ENCODE data around the gene SFSWAP.

DNA sequence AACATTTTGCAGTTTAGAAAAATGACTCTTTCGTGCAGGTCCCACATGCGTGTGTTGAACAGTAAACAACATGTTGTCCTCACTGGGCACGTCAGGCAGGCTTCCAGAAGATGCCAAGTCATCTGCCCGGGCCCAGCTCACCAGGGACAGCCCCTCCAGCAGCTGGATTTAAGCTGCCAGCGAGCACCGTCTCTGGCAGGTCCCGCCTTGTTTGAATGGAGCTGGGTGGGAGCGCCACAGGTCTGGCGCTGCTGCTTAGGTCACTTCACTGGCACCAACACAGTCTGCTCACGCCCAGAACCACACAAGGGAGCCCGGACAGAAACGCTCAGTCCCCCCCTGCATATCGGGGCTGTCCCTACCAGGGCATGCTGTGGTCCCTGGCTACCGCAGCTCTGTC lies 84.2 kb downstream of the SFSWAP start:
- TF ChIP-seq POLR2A (IDR thresholded peaks at IDR 0.05; ENCODE audit: low read depth, low read length) (no peak), TAF1 (IDR thresholded peaks at IDR 0.05; ENCODE audit: low read depth, low read length) (no peak), POLR2AphosphoS5 (IDR thresholded peaks at IDR 0.05; ENCODE audit: low read depth, low read length) (no peak)

Measured in GM12891 (cell line).